ENCODE results near the gene RNF112.

GRCh38 chr17:19447085-19447583 lies 36.1 kb downstream of the RNF112 start:
- TF ChIP-seq CTCF (conservative IDR thresholded peaks at IDR 0.05; ENCODE audit: low read length): peak; percentile 96
- no peak for TF ChIP-seq EZH2phosphoT487 (IDR thresholded peaks at IDR 0.05; ENCODE audit: borderline replicate concordance, low read depth, low read length)

All from OCI-LY7 (cell line).